OCI-LY1 (cell line): ENCODE measurements around the gene GTF3C2.

Experiments used
- H2AFZ ChIP-seq: fragments of 200-600 bp; sonication (generic), shearing (Covaris generic); 2 replicates; pipeline ENCODE4 v1.6.0; 2014; ENCODE audit warnings: antibody characterized with exemption, mild to moderate bottlenecking, low read length
- H3F3A ChIP-seq: fragments of 200-600 bp; sonication (generic), shearing (Covaris generic); 2 replicates; pipeline ENCODE4 v1.6.0; 2014; ENCODE audit warnings: mild to moderate bottlenecking, antibody characterized with exemption, low read length, moderate library complexity; ENCODE audit not compliant: insufficient read depth
- H3K27ac ChIP-seq: fragments of 200-600 bp; sonication (generic); 2 replicates; pipeline ENCODE4 v1.5.1; 2014; ENCODE audit warnings: low read length, mixed run types, mild to moderate bottlenecking, low read depth; ENCODE audit not compliant: poor library complexity, severe bottlenecking
- H3K27me3 ChIP-seq: fragments of 200-600 bp; sonication (generic); 2 replicates; pipeline ENCODE4 v1.6.0; 2014; ENCODE audit warnings: antibody characterized with exemption, mild to moderate bottlenecking, low read length, moderate library complexity; ENCODE audit not compliant: insufficient read depth
- H3K36me3 ChIP-seq: fragments of 200-600 bp; sonication (generic); 2 replicates; pipeline ENCODE4 v1.6.1; 2014; ENCODE audit warnings: mild to moderate bottlenecking, antibody characterized with exemption, low read length, moderate library complexity, mixed read lengths; ENCODE audit not compliant: insufficient read depth
- H3K4me1 ChIP-seq: fragments of 200-600 bp; sonication (generic); 2 replicates; pipeline ENCODE4 v1.5.1; 2014; ENCODE audit warnings: mild to moderate bottlenecking, low read length, moderate library complexity; ENCODE audit not compliant: insufficient read depth, severe bottlenecking
- H3K4me2 ChIP-seq: fragments of 200-600 bp; sonication (generic), shearing (Covaris generic); 2 replicates; pipeline ENCODE4 v1.6.1; 2014; ENCODE audit warnings: low read length
- H3K4me3 ChIP-seq: fragments of 200-600 bp; sonication (generic); 2 replicates; pipeline ENCODE4 v1.5.1; 2014; ENCODE audit warnings: low read length, low read depth, mild to moderate bottlenecking, mixed read lengths; ENCODE audit not compliant: poor library complexity, severe bottlenecking
- H3K79me2 ChIP-seq: fragments of 200-600 bp; shearing (Covaris generic); 2 replicates; pipeline ENCODE4 v1.6.1; 2016; ENCODE audit warnings: mixed run types, low read length, mixed read lengths; ENCODE audit not compliant: insufficient read depth
- H3K9ac ChIP-seq: fragments of 200-600 bp; sonication (generic), shearing (Covaris generic); 2 replicates; pipeline ENCODE4 v1.6.1; 2014; ENCODE audit warnings: mild to moderate bottlenecking, low read length, mixed read lengths
- H3K9me2 ChIP-seq: fragments of 200-600 bp; sonication (generic), shearing (Covaris generic); 2 replicates; pipeline ENCODE4 v1.6.1; 2014; ENCODE audit warnings: low read depth, mild to moderate bottlenecking, low read length, mixed read lengths
- H3K9me3 ChIP-seq: fragments of 200-600 bp; shearing (Covaris generic); 2 replicates; pipeline ENCODE4 v1.6.1; 2014; ENCODE audit warnings: low read length, mixed read lengths
- H4K20me1 ChIP-seq: fragments of 200-600 bp; sonication (generic), shearing (Covaris generic); 2 replicates; pipeline ENCODE4 v1.6.0; 2016; ENCODE audit warnings: mild to moderate bottlenecking, low read length; ENCODE audit not compliant: insufficient read depth
- CTCF ChIP-seq: fragments of 200-600 bp; sonication (generic), shearing (Covaris generic); IDR thresholded peaks from 2 replicates; pipeline ENCODE4 v1.5.1; 2017; ENCODE audit warnings: mild to moderate bottlenecking, antibody characterized with exemption, low read length, moderate library complexity, mixed read lengths
- EZH2 ChIP-seq: fragments of 200-600 bp; sonication (generic), shearing (Covaris generic); IDR thresholded peaks from 2 replicates; pipeline ENCODE4 v1.8.0; 2017; ENCODE audit warnings: borderline replicate concordance, mixed run types, mild to moderate bottlenecking, antibody characterized with exemption, low read length, moderate library complexity, mixed read lengths

GTF3C2 gene

DNA sequence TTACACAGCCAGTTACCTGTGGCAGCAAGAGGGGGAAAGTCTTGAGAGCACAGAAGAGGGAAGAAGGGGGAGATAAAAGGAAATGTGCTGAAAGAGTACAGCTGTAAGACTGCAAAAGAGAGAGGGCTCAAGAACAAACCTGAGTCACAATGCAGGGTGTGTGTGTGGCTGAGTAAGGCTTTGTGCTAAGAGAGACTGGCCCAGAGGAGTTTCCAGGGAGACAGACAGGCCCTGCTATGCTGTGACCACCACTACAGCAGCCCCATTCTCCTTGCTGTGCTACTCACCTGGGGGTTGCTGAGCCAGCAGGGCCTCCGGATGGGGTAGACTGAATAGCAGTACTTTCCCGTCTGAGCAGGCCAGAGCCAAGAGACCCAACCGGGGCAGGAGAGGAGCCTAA is 21.3 kb downstream of the GTF3C2 start:
- H3K9me2 ChIP-seq = no peaks in the 10 kb centered on the region
- no peaks in the 10 kb centered on the region for H4K20me1 ChIP-seq
- H3K9ac ChIP-seq = no peak overlapping the region
- no peaks in the 10 kb centered on the region for H3K79me2 ChIP-seq
- no peaks in the 10 kb centered on the region for H3K27me3 ChIP-seq
- H2AFZ ChIP-seq = no peak overlapping the region
- no peak overlapping the region for H3K4me3 ChIP-seq
- no peak overlapping the region for H3K4me2 ChIP-seq
- H3K9me3 ChIP-seq = no peaks in the 10 kb centered on the region
- peaks cover 79% of the 10 kb centered on the region for H3K36me3 ChIP-seq
- no peaks in the 10 kb centered on the region for H3K4me1 ChIP-seq
- no peaks in the 10 kb centered on the region for H3F3A ChIP-seq
- no peak overlapping the region for H3K27ac ChIP-seq
- TF ChIP-seq CTCF (no peak), EZH2 (no peak)

DNA sequence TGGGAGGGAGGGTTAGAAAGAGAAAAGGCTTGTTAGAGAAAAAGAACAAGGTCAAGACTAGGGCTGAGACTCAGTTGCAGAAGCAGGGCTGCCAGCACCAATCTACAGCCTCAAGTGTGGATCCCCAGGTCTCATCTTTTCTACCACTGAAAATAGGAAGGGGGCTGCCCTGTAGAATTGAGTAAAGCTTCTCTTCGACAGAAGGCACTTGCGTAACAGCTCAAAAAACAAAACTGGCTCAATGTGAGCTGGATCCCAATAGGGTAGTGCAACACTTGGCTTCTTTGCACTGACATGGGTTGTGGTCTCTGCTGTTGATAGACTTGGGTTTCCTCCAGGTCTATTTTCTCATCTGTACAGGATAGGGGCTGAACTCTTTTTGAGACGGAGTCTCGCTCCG is 31.8 kb downstream of the GTF3C2 start:
- Histone ChIP-seq H4K20me1 (no peaks in the 10 kb centered on the region), H3F3A (peaks cover 5% of the 10 kb centered on the region), H2AFZ (no peak overlapping the region), H3K79me2 (peaks cover 3% of the 10 kb centered on the region; the same call in 1 of the 2 replicates), H3K9ac (no peak overlapping the region), H3K9me3 (no peaks in the 10 kb centered on the region), H3K27ac (no peak overlapping the region), H3K36me3 (peaks cover 42% of the 10 kb centered on the region), H3K9me2 (no peaks in the 10 kb centered on the region), H3K27me3 (no peaks in the 10 kb centered on the region), H3K4me1 (peaks cover 21% of the 10 kb centered on the region), H3K4me2 (no peak overlapping the region), H3K4me3 (no peak overlapping the region)
- TF ChIP-seq CTCF = no peak
- TF ChIP-seq EZH2 = no peak

DNA sequence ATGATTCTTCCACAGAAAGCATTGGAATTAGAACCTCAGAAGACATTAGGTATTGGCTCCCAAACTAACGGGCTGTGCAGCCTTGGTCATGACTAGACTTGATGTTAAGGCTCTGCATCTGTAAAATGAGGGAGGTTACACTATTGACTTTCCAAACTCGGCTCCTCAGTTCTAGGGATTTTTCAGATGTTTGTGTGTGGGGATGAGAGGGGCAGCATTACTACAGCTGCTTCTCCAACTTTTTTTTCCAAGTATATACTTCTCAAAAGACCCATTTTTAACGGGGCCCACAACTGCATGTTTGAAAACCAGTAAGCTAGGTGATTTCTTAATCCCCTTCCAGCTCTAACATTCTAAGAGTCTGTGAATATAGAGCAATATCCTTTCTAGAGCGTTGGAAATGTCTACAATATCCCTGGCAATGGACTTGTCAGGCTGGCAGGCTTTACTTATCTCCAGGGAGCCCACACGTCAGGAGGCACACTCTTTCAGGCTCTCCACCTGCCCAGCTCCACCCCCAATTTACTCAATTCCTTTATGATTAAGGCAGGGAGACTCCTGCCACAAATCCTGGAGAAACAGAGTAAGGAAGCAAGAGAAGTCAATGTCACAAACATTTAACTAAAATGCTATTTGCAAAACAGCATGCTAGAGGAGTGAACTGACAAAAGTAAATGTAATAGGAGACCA is 32.8 kb downstream of the GTF3C2 start:
- H3K4me1 ChIP-seq = peaks cover 21% of the 10 kb centered on the region
- H3K4me3 ChIP-seq = peak overlapping the region; percentile 97
- H4K20me1 ChIP-seq = no peaks in the 10 kb centered on the region
- H3F3A ChIP-seq = peaks cover 5% of the 10 kb centered on the region
- H3K27me3 ChIP-seq = no peaks in the 10 kb centered on the region
- peak overlapping the region; percentile 99 for H3K4me2 ChIP-seq
- no peak for TF ChIP-seq CTCF
- TF ChIP-seq EZH2 = no peak
- H3K9me3 ChIP-seq = no peaks in the 10 kb centered on the region
- peak overlapping the region; percentile 74 for H3K27ac ChIP-seq
- no peaks in the 10 kb centered on the region for H3K9me2 ChIP-seq
- H3K36me3 ChIP-seq = peaks cover 32% of the 10 kb centered on the region
- peak overlapping the region; percentile 100 for H3K9ac ChIP-seq
- H3K79me2 ChIP-seq = peaks cover 3% of the 10 kb centered on the region; the same call in 1 of the 2 replicates
- H2AFZ ChIP-seq = no peak overlapping the region
